ENCODE measurements around the gene ITGA11. TPM values are rescaled to one million over a fixed set of nuclear protein-coding genes. Genes with fewer than 3 reads are reported as not detected.

Gene ITGA11
- total and polyA plus RNA-seq, 2 experiments from 2014 or later: 0.03 to 0.40 TPM

- TF ChIP-seq EZH2phosphoT487 (IDR thresholded peaks at IDR 0.05; ENCODE audit: unreplicated experiment) (no peak), STAT1 (IDR thresholded peaks at IDR 0.05; ENCODE audit: unreplicated experiment) (no peak), ZNF114 (CRISPR knock-in tag; IDR thresholded peaks at IDR 0.05) (no peak), POLR2AphosphoS5 (IDR thresholded peaks at IDR 0.05; ENCODE audit: low read depth) (no peak), JUNB (IDR thresholded peaks at IDR 0.05; ENCODE audit: unreplicated experiment) (no peak), CREB1 (CRISPR knock-in tag; IDR thresholded peaks at IDR 0.05; ENCODE audit: low read depth) (no peak), NANOG (IDR thresholded peaks at IDR 0.05; ENCODE audit: borderline replicate concordance) (no peak)
- TF ChIP-seq, protein P1, sequence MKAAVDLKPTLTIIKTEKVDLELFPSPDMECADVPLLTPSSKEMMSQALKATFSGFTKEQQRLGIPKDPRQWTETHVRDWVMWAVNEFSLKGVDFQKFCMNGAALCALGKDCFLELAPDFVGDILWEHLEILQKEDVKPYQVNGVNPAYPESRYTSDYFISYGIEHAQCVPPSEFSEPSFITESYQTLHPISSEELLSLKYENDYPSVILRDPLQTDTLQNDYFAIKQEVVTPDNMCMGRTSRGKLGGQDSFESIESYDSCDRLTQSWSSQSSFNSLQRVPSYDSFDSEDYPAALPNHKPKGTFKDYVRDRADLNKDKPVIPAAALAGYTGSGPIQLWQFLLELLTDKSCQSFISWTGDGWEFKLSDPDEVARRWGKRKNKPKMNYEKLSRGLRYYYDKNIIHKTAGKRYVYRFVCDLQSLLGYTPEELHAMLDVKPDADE (IDR thresholded peaks at IDR 0.05): no peak
- TF ChIP-seq, protein P2, sequence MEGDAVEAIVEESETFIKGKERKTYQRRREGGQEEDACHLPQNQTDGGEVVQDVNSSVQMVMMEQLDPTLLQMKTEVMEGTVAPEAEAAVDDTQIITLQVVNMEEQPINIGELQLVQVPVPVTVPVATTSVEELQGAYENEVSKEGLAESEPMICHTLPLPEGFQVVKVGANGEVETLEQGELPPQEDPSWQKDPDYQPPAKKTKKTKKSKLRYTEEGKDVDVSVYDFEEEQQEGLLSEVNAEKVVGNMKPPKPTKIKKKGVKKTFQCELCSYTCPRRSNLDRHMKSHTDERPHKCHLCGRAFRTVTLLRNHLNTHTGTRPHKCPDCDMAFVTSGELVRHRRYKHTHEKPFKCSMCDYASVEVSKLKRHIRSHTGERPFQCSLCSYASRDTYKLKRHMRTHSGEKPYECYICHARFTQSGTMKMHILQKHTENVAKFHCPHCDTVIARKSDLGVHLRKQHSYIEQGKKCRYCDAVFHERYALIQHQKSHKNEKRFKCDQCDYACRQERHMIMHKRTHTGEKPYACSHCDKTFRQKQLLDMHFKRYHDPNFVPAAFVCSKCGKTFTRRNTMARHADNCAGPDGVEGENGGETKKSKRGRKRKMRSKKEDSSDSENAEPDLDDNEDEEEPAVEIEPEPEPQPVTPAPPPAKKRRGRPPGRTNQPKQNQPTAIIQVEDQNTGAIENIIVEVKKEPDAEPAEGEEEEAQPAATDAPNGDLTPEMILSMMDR (conservative IDR thresholded peaks at IDR 0.05; ENCODE audit: low read depth in 2 of 2): no peak
Observed at GRCh38 chr15:68379759-68380290, 52.1 kb downstream of the ITGA11 start (continued).

GRCh38 chr15:68379058-68379758 lies 52.8 kb downstream of the ITGA11 start:
- H3K27me3 Mint-ChIP-seq (ENCODE audit: insufficient read depth, low read depth, poor library complexity): peaks cover 4% of the 10 kb centered on the region
- no peak overlapping the region for H3K27ac ChIP-seq (ENCODE audit: low read depth)
- H4K20me1 ChIP-seq (replicated peaks; ENCODE audit: insufficient read depth): no peaks in the 10 kb centered on the region

More at GRCh38 chr15:68379058-68379758, 52.8 kb downstream of the ITGA11 start:
- H3K79me2 ChIP-seq (replicated peaks; ENCODE audit: insufficient read depth): no peaks in the 10 kb centered on the region
- Mint-ChIP-seq H3K4me3 (no peak overlapping the region), H3K27ac (no peak overlapping the region), H3K36me3 (ENCODE audit: low read depth) (peaks cover 4% of the 10 kb centered on the region; the same call in 1 of the 3 replicates), H3K9me3 (peaks cover 6% of the 10 kb centered on the region; the same call in 2 of the 3 replicates), H3K4me1 (no peaks in the 10 kb centered on the region; the same call in 2 of the 3 replicates)
- no peak overlapping the region for H3K4me3 ChIP-seq
- H3K4me2 ChIP-seq: no peak overlapping the region
- H3K36me3 ChIP-seq (ENCODE audit: insufficient read depth): no peaks in the 10 kb centered on the region
- H3K4me1 ChIP-seq (ENCODE audit: insufficient read depth): no peaks in the 10 kb centered on the region
- no peaks in the 10 kb centered on the region for H3K27me3 ChIP-seq (ENCODE audit: insufficient read depth)
- DNase-seq (ENCODE audit: low spot score): no peak
- no peak for TF ChIP-seq NANOG (IDR thresholded peaks at IDR 0.05; ENCODE audit: borderline replicate concordance)
- TF ChIP-seq, protein P1 (IDR thresholded peaks at IDR 0.05): no peak
- no peaks in the 10 kb centered on the region for H3K9me2 ChIP-seq (ENCODE audit: insufficient read depth)
- no peaks in the 10 kb centered on the region for H3F3A ChIP-seq (replicated peaks; ENCODE audit: low read depth)
- no peak for ATAC-seq
- no peak overlapping the region for H2AFZ ChIP-seq

All from GM23338 (cell line).